HL-60 (cell line): ENCODE results near the gene DNAJC1.

Experiments used
- DNase-seq, 2 experiments: peaks; one replicate each; pipeline ENCODE4 v3.0.0-alpha.2; 2010 to 2020; ENCODE audit warnings: low read depth in 1 of 2, low spot score in 1 of 2
- H3K27ac ChIP-seq: fragments of 250-450 bp; sonication (Bioruptor Pico); replicated peaks from 2 replicates; pipeline ENCODE4 v1.5.1; 2020; ENCODE audit warnings: mild to moderate bottlenecking, moderate library complexity
- H3K27me3 ChIP-seq: fragments of 250-450 bp; sonication (Bioruptor Pico); 2 replicates; pipeline ENCODE4 v1.5.1; 2021; ENCODE audit warnings: mild to moderate bottlenecking, moderate library complexity; ENCODE audit not compliant: insufficient read depth, poor library complexity, severe bottlenecking
- H3K4me3 ChIP-seq: replicated peaks from 2 replicates; pipeline ENCODE4 v1.5.1; 2011; ENCODE audit warnings: mild to moderate bottlenecking, control low read depth, low read length; ENCODE audit not compliant: insufficient read depth
- GABPA ChIP-seq: IDR thresholded peaks from 2 replicates; pipeline ENCODE4 v1.6.1; 2012; ENCODE audit warnings: low read depth
- POLR2AphosphoS5 ChIP-seq: IDR thresholded peaks from 2 replicates; pipeline ENCODE4 v1.6.1; 2012; ENCODE audit warnings: low read depth
- SPI1 ChIP-seq: IDR thresholded peaks from 2 replicates; pipeline ENCODE4 v1.6.1; 2012; ENCODE audit warnings: low read depth, mild to moderate bottlenecking, borderline replicate concordance
- long read RNA-seq: library from polyadenylated mRNA; unstranded; transcript quantifications from one replicate; pipeline ENCODE4 v2.0.0, GENCODE V29; 2020
- TF ChIP-seq, protein P1 (sequence below): IDR thresholded peaks from one replicate; pipeline ENCODE4 v1.5.1; 2011; ENCODE audit warnings: low read length, control low read depth, inconsistent platforms; ENCODE audit not compliant: insufficient read depth
- TF ChIP-seq, protein P2 (sequence below): IDR thresholded peaks from 2 replicates; pipeline ENCODE4 v1.6.1; 2012; ENCODE audit warnings: low read depth; ENCODE audit not compliant: insufficient replicate concordance

The DNAJC1 gene
- long read RNA-seq, transcript DNAJC1-202 (12 exons, 2,106 nt), result major isoform, 30 of 87 reads
- long read RNA-seq, partial matches to known transcripts, result 49 of 87 reads
- long read RNA-seq, other reads (novel, unspliced or antisense), result 8 of 87 reads

DNA sequence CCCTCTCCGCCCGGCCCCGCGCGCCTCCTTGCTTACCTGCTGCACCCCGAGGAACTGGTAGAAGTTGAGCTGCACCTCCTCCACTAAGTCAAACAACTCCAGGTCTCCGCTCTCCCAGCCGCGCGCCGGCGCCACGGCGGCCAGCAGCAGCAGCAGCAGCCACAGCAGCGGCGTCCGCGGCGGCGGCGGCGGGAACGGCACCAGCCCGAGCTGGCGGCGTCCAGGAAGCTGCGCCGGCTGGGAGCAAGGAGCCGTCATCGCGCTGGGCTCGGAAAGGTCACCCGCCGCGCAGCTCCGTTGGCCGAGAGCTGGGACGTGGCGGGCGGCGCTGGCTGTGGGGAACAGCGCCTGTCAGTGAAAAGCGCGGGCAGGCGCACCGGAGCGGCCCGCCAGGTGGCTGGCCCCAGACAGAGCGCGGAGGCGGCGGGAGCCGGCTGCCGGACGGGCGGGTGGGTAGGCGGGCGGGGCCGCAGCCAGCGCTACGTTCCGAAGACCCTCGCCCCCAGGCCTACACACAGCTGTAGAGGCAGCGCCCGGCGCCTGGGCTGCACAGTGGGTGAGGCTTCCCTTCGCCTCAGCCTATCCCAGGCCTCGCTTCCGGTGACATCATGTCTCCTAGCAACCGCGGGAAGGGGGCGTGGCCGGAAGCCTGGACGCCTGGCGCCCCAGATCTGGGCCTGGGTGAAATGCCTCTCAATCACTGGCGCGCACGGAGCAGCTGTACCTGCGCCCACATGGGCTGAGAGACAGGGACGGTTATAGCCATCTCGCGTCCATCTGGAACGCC, at the start of gene DNAJC1:
TSS of gene DNAJC1 (minus strand) at position 554 of the 787 bp plus-strand sequence. CDS start at position 258, 296 bp downstream.
- peak; percentile 58 to 91 for DNase-seq
- H3K27ac ChIP-seq, result peak within 1 kb of the TSS; percentile 73
- TF ChIP-seq POLR2AphosphoS5, result peak; percentile 23; the same call in 1 of the 2 replicates
- TF ChIP-seq, protein P1, sequence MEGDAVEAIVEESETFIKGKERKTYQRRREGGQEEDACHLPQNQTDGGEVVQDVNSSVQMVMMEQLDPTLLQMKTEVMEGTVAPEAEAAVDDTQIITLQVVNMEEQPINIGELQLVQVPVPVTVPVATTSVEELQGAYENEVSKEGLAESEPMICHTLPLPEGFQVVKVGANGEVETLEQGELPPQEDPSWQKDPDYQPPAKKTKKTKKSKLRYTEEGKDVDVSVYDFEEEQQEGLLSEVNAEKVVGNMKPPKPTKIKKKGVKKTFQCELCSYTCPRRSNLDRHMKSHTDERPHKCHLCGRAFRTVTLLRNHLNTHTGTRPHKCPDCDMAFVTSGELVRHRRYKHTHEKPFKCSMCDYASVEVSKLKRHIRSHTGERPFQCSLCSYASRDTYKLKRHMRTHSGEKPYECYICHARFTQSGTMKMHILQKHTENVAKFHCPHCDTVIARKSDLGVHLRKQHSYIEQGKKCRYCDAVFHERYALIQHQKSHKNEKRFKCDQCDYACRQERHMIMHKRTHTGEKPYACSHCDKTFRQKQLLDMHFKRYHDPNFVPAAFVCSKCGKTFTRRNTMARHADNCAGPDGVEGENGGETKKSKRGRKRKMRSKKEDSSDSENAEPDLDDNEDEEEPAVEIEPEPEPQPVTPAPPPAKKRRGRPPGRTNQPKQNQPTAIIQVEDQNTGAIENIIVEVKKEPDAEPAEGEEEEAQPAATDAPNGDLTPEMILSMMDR, result no peak
- H3K27me3 ChIP-seq, result no peaks in the 10 kb centered on the region
- peak within 1 kb of the TSS; percentile 72 for H3K4me3 ChIP-seq

DNA sequence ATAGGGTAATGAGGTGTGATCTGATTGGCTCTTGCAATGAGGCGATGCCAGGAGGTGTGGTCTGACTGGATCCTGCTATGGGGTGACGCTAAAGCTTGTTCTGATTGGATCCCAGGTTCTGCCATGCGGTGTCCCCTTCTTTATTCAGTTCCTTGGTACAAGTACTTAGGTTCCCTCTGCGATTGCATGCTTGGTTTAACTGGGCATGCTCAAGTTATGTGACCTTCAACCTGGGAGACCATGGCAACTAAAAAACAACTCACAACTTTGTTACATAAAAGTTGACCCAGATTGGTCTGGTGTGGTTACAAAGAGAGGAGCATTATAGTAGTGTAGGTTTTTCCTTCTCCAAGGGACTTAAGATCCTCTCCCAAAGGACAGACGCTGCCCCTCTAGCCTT, 49.5 kb upstream of the DNAJC1 start:
- Histone ChIP-seq H3K4me3 (no peak overlapping the region), H3K27me3 (no peaks in the 10 kb centered on the region), H3K27ac (no peak overlapping the region)
- DNase-seq, result no peak
- TF ChIP-seq GABPA, result no peak
- TF ChIP-seq POLR2AphosphoS5, result no peak
- TF ChIP-seq SPI1, result no peak
- TF ChIP-seq, protein P2, sequence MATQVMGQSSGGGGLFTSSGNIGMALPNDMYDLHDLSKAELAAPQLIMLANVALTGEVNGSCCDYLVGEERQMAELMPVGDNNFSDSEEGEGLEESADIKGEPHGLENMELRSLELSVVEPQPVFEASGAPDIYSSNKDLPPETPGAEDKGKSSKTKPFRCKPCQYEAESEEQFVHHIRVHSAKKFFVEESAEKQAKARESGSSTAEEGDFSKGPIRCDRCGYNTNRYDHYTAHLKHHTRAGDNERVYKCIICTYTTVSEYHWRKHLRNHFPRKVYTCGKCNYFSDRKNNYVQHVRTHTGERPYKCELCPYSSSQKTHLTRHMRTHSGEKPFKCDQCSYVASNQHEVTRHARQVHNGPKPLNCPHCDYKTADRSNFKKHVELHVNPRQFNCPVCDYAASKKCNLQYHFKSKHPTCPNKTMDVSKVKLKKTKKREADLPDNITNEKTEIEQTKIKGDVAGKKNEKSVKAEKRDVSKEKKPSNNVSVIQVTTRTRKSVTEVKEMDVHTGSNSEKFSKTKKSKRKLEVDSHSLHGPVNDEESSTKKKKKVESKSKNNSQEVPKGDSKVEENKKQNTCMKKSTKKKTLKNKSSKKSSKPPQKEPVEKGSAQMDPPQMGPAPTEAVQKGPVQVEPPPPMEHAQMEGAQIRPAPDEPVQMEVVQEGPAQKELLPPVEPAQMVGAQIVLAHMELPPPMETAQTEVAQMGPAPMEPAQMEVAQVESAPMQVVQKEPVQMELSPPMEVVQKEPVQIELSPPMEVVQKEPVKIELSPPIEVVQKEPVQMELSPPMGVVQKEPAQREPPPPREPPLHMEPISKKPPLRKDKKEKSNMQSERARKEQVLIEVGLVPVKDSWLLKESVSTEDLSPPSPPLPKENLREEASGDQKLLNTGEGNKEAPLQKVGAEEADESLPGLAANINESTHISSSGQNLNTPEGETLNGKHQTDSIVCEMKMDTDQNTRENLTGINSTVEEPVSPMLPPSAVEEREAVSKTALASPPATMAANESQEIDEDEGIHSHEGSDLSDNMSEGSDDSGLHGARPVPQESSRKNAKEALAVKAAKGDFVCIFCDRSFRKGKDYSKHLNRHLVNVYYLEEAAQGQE, result no peak
- TF ChIP-seq, protein P1, result no peak

DNA sequence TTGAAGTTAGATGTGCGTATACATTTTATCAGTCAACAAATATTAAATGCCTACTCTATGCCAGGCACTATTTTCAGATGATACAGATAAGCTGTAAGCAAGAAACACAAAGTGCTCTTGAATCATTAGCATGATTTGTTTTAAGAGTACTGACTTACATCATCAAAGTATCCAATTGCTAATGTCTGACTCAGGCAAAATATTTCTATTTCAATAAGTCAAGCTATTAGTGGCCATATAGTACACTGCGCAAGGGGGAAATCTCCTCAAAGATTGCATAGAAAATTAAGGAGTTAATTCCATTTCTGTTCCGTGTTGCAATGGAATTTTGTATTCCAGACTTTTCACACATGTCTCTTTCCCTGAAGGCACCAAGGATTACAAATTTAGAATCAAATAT, 46.1 kb upstream of the DNAJC1 start:
- TF ChIP-seq GABPA (no peak), POLR2AphosphoS5 (no peak), SPI1 (no peak)
- TF ChIP-seq, protein P2, result no peak
- TF ChIP-seq, protein P1, result no peak
- Histone ChIP-seq H3K4me3 (no peak overlapping the region), H3K27me3 (no peaks in the 10 kb centered on the region), H3K27ac (no peak overlapping the region)
- no peak for DNase-seq

DNA sequence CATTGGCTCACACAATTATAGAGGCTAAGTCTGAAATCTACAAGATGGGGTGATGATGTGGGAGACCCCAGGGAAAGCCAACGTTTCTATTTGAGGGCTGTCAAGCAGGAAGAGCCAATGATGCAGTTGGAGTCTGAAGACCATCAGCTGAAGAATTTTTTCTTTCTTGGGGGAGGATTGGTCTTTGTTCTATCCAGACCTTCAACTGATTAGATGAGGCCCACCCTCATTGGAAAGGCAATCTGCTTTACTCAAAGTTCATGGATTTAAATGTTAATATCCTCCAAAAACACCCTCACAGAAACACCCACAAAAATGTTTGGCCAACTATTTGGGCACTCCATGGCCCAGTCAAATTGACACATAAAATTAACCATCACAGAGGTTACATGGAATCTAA, 44.3 kb upstream of the DNAJC1 start:
- DNase-seq, result no peak
- H3K27me3 ChIP-seq, result no peaks in the 10 kb centered on the region
- no peak overlapping the region for H3K27ac ChIP-seq
- no peak overlapping the region for H3K4me3 ChIP-seq
- TF ChIP-seq, protein P2, result no peak
- TF ChIP-seq SPI1, result no peak
